Measurements from ENCODE around the gene TREML4.

DNA sequence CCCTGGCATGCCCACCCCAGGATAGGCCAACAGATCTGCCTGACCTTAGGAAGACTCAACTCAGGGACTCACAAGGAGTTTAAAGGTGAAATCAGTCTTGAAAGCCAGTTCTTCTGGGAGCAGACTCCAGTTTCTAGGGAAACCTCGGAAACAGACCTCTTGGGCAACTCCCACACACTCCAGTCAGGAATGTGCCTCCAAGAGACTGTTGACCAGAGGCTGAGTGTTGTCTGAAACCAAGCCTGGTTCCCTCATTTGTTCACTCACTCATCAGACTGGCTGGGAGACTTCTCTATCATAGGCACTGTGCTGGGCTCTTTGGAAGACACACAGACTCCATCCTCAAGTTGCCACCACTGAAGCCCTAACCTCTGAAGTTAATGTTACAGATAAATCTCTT lies 56.6 kb downstream of the TREML4 start:
- no peak for TF ChIP-seq NFYA (IDR thresholded peaks at IDR 0.05; ENCODE audit: borderline replicate concordance, low read depth, low read length)
- TF ChIP-seq, protein P1, sequence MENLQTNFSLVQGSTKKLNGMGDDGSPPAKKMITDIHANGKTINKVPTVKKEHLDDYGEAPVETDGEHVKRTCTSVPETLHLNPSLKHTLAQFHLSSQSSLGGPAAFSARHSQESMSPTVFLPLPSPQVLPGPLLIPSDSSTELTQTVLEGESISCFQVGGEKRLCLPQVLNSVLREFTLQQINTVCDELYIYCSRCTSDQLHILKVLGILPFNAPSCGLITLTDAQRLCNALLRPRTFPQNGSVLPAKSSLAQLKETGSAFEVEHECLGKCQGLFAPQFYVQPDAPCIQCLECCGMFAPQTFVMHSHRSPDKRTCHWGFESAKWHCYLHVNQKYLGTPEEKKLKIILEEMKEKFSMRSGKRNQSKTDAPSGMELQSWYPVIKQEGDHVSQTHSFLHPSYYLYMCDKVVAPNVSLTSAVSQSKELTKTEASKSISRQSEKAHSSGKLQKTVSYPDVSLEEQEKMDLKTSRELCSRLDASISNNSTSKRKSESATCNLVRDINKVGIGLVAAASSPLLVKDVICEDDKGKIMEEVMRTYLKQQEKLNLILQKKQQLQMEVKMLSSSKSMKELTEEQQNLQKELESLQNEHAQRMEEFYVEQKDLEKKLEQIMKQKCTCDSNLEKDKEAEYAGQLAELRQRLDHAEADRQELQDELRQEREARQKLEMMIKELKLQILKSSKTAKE (IDR thresholded peaks at IDR 0.05; ENCODE audit: low read depth, poor library complexity, severe bottlenecking) = no peak
- TF ChIP-seq, protein P2, sequence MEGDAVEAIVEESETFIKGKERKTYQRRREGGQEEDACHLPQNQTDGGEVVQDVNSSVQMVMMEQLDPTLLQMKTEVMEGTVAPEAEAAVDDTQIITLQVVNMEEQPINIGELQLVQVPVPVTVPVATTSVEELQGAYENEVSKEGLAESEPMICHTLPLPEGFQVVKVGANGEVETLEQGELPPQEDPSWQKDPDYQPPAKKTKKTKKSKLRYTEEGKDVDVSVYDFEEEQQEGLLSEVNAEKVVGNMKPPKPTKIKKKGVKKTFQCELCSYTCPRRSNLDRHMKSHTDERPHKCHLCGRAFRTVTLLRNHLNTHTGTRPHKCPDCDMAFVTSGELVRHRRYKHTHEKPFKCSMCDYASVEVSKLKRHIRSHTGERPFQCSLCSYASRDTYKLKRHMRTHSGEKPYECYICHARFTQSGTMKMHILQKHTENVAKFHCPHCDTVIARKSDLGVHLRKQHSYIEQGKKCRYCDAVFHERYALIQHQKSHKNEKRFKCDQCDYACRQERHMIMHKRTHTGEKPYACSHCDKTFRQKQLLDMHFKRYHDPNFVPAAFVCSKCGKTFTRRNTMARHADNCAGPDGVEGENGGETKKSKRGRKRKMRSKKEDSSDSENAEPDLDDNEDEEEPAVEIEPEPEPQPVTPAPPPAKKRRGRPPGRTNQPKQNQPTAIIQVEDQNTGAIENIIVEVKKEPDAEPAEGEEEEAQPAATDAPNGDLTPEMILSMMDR (IDR thresholded peaks at IDR 0.05 in 2 of 3, conservative IDR thresholded peaks at IDR 0.05 in 1 of 3; ENCODE audit: control insufficient read depth in 2 of 3, extremely low read depth in 1 of 3, insufficient read depth in 1 of 3, low read depth in 3 of 3, low read length in 3 of 3) = no peak
- TF ChIP-seq, protein P3, sequence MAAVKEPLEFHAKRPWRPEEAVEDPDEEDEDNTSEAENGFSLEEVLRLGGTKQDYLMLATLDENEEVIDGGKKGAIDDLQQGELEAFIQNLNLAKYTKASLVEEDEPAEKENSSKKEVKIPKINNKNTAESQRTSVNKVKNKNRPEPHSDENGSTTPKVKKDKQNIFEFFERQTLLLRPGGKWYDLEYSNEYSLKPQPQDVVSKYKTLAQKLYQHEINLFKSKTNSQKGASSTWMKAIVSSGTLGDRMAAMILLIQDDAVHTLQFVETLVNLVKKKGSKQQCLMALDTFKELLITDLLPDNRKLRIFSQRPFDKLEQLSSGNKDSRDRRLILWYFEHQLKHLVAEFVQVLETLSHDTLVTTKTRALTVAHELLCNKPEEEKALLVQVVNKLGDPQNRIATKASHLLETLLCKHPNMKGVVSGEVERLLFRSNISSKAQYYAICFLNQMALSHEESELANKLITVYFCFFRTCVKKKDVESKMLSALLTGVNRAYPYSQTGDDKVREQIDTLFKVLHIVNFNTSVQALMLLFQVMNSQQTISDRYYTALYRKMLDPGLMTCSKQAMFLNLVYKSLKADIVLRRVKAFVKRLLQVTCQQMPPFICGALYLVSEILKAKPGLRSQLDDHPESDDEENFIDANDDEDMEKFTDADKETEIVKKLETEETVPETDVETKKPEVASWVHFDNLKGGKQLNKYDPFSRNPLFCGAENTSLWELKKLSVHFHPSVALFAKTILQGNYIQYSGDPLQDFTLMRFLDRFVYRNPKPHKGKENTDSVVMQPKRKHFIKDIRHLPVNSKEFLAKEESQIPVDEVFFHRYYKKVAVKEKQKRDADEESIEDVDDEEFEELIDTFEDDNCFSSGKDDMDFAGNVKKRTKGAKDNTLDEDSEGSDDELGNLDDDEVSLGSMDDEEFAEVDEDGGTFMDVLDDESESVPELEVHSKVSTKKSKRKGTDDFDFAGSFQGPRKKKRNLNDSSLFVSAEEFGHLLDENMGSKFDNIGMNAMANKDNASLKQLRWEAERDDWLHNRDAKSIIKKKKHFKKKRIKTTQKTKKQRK (IDR thresholded peaks at IDR 0.05; ENCODE audit: low read depth, low read length) = no peak
- TF ChIP-seq, protein P4, sequence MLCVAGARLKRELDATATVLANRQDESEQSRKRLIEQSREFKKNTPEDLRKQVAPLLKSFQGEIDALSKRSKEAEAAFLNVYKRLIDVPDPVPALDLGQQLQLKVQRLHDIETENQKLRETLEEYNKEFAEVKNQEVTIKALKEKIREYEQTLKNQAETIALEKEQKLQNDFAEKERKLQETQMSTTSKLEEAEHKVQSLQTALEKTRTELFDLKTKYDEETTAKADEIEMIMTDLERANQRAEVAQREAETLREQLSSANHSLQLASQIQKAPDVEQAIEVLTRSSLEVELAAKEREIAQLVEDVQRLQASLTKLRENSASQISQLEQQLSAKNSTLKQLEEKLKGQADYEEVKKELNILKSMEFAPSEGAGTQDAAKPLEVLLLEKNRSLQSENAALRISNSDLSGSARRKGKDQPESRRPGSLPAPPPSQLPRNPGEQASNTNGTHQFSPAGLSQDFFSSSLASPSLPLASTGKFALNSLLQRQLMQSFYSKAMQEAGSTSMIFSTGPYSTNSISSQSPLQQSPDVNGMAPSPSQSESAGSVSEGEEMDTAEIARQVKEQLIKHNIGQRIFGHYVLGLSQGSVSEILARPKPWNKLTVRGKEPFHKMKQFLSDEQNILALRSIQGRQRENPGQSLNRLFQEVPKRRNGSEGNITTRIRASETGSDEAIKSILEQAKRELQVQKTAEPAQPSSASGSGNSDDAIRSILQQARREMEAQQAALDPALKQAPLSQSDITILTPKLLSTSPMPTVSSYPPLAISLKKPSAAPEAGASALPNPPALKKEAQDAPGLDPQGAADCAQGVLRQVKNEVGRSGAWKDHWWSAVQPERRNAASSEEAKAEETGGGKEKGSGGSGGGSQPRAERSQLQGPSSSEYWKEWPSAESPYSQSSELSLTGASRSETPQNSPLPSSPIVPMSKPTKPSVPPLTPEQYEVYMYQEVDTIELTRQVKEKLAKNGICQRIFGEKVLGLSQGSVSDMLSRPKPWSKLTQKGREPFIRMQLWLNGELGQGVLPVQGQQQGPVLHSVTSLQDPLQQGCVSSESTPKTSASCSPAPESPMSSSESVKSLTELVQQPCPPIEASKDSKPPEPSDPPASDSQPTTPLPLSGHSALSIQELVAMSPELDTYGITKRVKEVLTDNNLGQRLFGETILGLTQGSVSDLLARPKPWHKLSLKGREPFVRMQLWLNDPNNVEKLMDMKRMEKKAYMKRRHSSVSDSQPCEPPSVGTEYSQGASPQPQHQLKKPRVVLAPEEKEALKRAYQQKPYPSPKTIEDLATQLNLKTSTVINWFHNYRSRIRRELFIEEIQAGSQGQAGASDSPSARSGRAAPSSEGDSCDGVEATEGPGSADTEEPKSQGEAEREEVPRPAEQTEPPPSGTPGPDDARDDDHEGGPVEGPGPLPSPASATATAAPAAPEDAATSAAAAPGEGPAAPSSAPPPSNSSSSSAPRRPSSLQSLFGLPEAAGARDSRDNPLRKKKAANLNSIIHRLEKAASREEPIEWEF (IDR thresholded peaks at IDR 0.05; ENCODE audit: insufficient replicate concordance, low read depth, low read length) = no peak
- no peak for TF ChIP-seq RAD21 (IDR thresholded peaks at IDR 0.05; ENCODE audit: insufficient read depth, low read depth, low read length)
- TF ChIP-seq POLR2A (IDR thresholded peaks at IDR 0.05; ENCODE audit: low read depth, low read length) = no peak
- no peak for TF ChIP-seq KDM1A (IDR thresholded peaks at IDR 0.05; ENCODE audit: borderline replicate concordance)
- TF ChIP-seq TAF1 (IDR thresholded peaks at IDR 0.05; ENCODE audit: borderline replicate concordance, low read depth, low read length) = no peak
- TF ChIP-seq EP300 (IDR thresholded peaks at IDR 0.05; ENCODE audit: borderline replicate concordance in 1 of 2, control insufficient read depth in 1 of 2, low read depth in 2 of 2, low read length in 2 of 2) = no peak
- no peak for TF ChIP-seq EZH2 (IDR thresholded peaks at IDR 0.05; ENCODE audit: borderline replicate concordance, control insufficient read depth, low read depth, low read length)
- no peak for TF ChIP-seq CEBPB (IDR thresholded peaks at IDR 0.05; ENCODE audit: borderline replicate concordance in 1 of 2, low read depth in 2 of 2, low read length in 2 of 2)
- TF ChIP-seq CHD2 (IDR thresholded peaks at IDR 0.05; ENCODE audit: borderline replicate concordance, low read depth, low read length) = no peak
